Measurements from ENCODE around the gene CD300H. TPM values are rescaled to one million over a fixed set of nuclear protein-coding genes. Genes with fewer than 3 reads are reported as not detected.

CD300H gene
- total RNA-seq, 4 donors from 2014 or later = not detected

DNA sequence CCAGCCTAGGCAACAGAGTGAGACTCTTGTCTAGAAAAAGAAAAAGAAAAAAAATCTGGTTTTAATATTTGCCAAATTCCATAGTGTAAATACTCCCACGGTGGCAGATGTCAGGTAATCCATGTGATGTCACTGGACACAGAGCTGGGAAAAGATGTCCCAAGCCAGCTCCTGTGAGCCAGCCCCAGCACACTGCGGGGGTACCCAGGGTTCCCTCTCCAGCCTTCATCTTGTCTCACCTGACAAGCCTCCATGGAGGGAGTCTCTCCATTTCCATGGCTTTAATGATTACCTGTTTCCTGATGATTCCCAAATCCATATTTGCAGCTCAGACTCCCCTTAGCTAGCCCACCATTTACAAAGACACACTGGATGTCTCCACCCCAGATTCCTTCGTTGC, 40.6 kb downstream of the CD300H start:
- no peaks in the 10 kb centered on the region for H3K27me3 ChIP-seq

DNA sequence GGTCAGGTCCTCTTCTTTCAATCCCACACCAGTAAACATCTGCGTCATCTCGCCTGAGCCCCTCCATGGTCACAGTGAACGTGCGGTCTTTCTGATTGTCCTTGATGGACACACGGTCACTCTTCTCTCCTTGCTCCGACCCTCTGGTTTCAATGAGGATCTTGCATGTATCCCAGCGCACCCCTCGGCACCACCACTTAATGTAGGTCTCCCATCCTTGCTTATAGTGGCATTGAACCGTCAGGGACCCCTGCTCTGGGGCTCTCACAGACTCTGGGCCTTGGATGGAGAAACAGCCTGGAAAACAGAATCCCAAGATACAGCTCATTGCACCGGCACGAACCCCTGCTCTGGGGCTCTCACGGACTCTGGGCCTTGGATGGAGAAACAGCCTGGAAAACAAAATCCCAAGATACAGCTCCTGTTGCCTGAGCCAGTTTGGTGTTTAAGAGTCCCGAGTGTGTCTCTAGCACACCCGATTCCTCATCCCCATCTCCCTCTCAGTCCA, 41.5 kb downstream of the CD300H start:
- intact Hi-C loops (cut with DNase I) = no loop called here
- no peaks in the 10 kb centered on the region for H3K9me3 ChIP-seq
- WGBS, 2 donors = 88 to 89% methylated on average over 14 of the region's 14 CpGs
- H3K27me3 ChIP-seq = no peaks in the 10 kb centered on the region
- no peaks in the 10 kb centered on the region for H3K4me1 ChIP-seq
- no peak for DNase-seq
- H3K36me3 ChIP-seq = no peaks in the 10 kb centered on the region
- TF ChIP-seq, protein P1, sequence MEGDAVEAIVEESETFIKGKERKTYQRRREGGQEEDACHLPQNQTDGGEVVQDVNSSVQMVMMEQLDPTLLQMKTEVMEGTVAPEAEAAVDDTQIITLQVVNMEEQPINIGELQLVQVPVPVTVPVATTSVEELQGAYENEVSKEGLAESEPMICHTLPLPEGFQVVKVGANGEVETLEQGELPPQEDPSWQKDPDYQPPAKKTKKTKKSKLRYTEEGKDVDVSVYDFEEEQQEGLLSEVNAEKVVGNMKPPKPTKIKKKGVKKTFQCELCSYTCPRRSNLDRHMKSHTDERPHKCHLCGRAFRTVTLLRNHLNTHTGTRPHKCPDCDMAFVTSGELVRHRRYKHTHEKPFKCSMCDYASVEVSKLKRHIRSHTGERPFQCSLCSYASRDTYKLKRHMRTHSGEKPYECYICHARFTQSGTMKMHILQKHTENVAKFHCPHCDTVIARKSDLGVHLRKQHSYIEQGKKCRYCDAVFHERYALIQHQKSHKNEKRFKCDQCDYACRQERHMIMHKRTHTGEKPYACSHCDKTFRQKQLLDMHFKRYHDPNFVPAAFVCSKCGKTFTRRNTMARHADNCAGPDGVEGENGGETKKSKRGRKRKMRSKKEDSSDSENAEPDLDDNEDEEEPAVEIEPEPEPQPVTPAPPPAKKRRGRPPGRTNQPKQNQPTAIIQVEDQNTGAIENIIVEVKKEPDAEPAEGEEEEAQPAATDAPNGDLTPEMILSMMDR (IDR thresholded peaks at IDR 0.05) = no peak
- no peak for TF ChIP-seq POLR2A (IDR thresholded peaks at IDR 0.05)
- no peak overlapping the region for H3K4me3 ChIP-seq (replicated peaks in 1 of 3)
- no peak overlapping the region for H3K27ac ChIP-seq

More for the DNA sequence above, 40.6 kb downstream of the CD300H start:
- TF ChIP-seq, protein P1 (IDR thresholded peaks at IDR 0.05) = no peak
- TF ChIP-seq POLR2A (IDR thresholded peaks at IDR 0.05) = no peak
- Histone ChIP-seq H3K27ac (no peak overlapping the region), H3K9me3 (no peaks in the 10 kb centered on the region), H3K36me3 (no peaks in the 10 kb centered on the region), H3K4me3 (replicated peaks in 1 of 3) (no peak overlapping the region), H3K4me1 (no peaks in the 10 kb centered on the region)
- DNase-seq = no peak
- intact Hi-C loops (cut with DNase I) = no loop called here
- 73% methylated on average over 3 of the region's 3 CpGs for WGBS, 2 donors

DNA sequence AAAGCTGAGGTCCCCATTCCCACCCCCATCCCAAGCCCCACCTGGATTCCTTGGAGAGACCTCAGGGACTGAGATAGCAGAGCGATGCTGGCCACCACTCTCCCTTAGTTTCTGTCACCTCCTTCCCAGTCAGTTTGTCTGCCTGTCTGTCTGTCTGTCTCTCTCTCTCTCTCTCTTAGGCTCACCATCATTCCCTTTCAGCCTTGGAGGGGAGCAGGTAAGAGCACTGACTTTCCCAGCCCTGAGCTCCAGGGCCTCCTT, 41.9 kb downstream of the CD300H start:
- TF ChIP-seq POLR2A (IDR thresholded peaks at IDR 0.05) = no peak
- TF ChIP-seq, protein P1 (IDR thresholded peaks at IDR 0.05) = no peak
- WGBS, 2 donors = 88 to 95% methylated on average over 1 of the region's 1 CpG

DNA sequence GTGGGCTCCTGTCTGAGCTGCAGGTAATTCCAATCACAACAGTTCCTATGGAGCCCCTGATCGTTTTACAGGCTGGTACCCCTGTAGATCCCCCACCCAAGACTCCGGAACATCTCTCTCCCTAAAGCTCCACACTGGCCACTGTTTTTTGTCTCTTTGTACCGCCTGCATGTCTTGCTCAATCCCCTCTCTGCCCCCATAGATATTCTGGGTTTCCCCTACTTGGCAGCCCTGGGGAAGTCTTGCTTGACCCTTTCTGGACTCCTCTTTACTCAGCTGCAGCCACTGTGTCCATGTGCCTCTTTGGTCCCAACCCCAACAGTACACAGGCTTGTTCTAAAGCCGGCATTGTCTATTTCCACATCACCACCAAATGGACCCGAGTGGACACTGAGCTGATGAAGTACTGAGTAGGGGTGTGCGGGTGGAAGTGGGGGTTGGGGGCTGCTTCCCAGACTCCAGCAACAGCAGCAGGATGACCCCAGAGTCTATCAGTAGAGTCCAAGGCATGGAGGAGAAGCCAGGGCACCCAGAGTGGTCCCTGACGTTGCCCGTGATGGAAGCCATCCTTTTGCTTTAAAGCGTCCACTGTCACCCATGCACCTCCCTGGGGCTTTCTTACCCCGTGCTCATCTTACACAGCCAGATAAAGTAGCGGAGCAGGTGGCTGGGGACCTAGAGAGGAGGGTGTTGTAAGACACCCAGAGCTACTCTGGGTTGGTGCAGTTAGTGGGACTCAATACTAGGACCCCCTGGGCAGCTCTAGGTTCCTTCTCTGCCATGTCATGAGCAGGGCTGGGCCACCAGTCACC, 42.5 kb downstream of the CD300H start:
- TF ChIP-seq POLR2A (IDR thresholded peaks at IDR 0.05) = no peak
- TF ChIP-seq, protein P1 (IDR thresholded peaks at IDR 0.05) = no peak
- H3K9me3 ChIP-seq = no peaks in the 10 kb centered on the region
- 84 to 88% methylated on average over 11 of the region's 11 CpGs for WGBS, 2 donors
- no peaks in the 10 kb centered on the region for H3K36me3 ChIP-seq
- H3K4me1 ChIP-seq = no peaks in the 10 kb centered on the region
- H3K27ac ChIP-seq = no peak overlapping the region
- intact Hi-C loops (cut with DNase I) = no loop called here
- no peak overlapping the region for H3K4me3 ChIP-seq (replicated peaks in 1 of 3)
- DNase-seq = no peak
- H3K27me3 ChIP-seq = no peaks in the 10 kb centered on the region

More for the DNA sequence above, 41.9 kb downstream of the CD300H start:
- no peaks in the 10 kb centered on the region for H3K36me3 ChIP-seq
- no peak overlapping the region for H3K4me3 ChIP-seq (replicated peaks in 1 of 3)
- H3K9me3 ChIP-seq = no peaks in the 10 kb centered on the region
- no peak for DNase-seq
- no peak overlapping the region for H3K27ac ChIP-seq
- intact Hi-C loops (cut with DNase I) = no loop called here
- no peaks in the 10 kb centered on the region for H3K27me3 ChIP-seq
- H3K4me1 ChIP-seq = no peaks in the 10 kb centered on the region

DNA sequence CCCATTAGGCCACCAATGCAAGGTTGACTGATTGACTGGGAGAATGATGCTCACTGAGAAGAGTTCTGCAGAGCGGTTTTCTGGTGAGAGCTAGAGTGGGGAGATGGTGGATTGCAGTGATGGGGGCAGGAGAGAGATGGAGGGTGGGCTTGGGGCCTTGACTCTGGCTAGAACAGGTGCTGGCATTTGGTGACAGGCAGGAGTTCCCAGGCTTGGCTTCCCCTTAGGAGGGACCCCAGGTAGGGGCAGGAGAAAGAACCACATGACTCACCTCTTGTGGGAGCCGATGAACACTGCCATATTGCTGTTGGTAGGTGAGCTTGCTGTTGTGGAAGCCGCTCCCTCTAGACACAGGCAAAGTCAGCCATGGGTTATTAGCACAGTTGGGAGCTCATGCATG, 44.0 kb downstream of the CD300H start:
- Histone ChIP-seq H3K9me3 (no peaks in the 10 kb centered on the region), H3K27ac (no peak overlapping the region), H3K4me1 (no peaks in the 10 kb centered on the region), H3K36me3 (no peaks in the 10 kb centered on the region), H3K4me3 (replicated peaks in 1 of 3) (no peak overlapping the region), H3K27me3 (no peaks in the 10 kb centered on the region)
- intact Hi-C loops (cut with DNase I) = no loop called here
- WGBS, 2 donors = 94 to 96% methylated on average over 3 of the region's 3 CpGs
- TF ChIP-seq, protein P1 (IDR thresholded peaks at IDR 0.05) = no peak
- no peak for TF ChIP-seq POLR2A (IDR thresholded peaks at IDR 0.05)
- no peak for DNase-seq
